AG09319 (cell line): Measurements from ENCODE around the gene TRRAP.

Experiments
- DNase-seq: peaks from one replicate; pipeline ENCODE4 v3.0.0-alpha.2; 2010; ENCODE audit warnings: low read depth; ENCODE audit errors: extremely low read depth
- TF ChIP-seq, protein P1 (sequence below): IDR thresholded peaks from 2 replicates; pipeline ENCODE4 v1.5.1; 2011; ENCODE audit warnings: low read depth, mild to moderate bottlenecking, inconsistent platforms, low read length, moderate library complexity

The TRRAP gene

DNA sequence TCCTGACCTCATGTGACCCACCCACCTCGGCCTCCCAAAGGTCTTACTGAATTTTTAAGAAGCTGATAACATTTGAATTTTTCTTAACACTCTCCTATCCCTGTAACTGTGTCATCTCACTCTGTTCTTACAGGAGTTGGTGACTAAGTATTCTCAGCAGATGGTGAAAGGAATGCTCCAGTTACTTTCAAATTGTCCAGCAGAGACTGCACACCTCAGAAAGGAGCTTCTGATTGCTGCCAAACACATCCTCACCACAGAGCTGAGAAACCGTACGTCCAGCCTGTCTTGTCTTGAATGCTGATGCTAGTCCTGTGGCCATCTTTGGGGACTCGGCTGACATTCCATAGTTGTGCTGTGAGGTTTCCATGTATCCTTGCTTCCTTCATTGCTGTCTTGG lies 24.9 kb downstream of the TRRAP start:
- TF ChIP-seq, protein P1, sequence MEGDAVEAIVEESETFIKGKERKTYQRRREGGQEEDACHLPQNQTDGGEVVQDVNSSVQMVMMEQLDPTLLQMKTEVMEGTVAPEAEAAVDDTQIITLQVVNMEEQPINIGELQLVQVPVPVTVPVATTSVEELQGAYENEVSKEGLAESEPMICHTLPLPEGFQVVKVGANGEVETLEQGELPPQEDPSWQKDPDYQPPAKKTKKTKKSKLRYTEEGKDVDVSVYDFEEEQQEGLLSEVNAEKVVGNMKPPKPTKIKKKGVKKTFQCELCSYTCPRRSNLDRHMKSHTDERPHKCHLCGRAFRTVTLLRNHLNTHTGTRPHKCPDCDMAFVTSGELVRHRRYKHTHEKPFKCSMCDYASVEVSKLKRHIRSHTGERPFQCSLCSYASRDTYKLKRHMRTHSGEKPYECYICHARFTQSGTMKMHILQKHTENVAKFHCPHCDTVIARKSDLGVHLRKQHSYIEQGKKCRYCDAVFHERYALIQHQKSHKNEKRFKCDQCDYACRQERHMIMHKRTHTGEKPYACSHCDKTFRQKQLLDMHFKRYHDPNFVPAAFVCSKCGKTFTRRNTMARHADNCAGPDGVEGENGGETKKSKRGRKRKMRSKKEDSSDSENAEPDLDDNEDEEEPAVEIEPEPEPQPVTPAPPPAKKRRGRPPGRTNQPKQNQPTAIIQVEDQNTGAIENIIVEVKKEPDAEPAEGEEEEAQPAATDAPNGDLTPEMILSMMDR, result no peak
- DNase-seq, result no peak

DNA sequence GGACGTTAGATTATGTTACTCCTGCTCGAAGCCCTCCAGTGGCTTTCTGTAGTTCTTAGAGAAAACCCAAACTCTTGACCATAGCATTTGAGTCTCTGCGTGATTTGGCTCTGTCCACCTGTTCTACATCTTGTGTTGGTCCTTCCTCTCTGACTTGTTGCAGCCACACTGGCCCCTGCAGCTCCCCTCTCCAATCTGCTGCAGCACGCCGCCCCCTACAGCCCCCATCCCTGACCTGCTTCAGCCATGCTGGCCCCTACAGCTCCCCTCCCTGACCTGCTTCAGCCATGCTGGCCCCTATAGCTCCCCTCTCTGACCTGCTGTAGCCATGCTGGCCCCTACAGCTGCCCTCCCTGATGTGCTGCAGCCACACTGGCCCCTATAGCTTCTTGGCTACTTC lies 29.2 kb downstream of the TRRAP start:
- TF ChIP-seq, protein P1, result no peak
- no peak for DNase-seq

DNA sequence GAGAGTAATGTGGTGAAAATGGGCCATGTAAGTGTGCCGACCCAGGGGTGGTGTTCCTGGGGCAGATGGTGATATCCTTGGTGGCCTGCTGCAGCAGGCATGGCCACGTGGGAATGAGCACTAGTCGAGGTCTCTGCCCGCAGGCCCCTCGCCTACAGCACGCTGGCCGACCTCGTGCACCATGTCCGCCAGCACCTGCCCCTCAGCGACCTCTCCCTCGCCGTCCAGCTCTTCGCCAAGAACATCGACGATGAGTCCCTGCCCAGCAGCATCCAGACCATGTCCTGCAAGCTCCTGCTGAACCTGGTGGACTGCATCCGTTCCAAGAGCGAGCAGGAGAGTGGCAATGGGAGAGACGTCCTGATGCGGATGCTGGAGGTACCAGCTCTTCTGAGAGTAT lies 30.3 kb downstream of the TRRAP start:
- TF ChIP-seq, protein P1, result no peak
- DNase-seq, result no peak

DNA sequence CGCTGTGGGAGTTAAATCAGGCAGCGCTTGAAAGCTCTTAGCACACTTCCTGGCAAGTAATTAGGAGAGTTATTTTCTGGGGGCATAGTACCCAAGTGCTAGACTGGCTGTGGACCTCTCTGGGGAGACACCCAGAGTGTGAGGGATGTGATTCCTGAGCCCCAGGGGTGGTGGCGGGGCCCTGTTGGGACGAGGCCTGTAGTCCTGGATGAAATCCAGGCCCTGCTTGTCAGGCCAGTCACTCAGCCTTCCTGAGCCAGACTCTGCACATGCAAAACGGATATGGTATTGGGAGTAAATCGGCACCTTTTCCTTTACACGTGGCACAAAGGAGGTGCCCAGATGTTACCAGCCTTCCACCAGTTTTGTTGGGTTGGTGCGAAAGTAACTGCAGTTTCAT lies 31.2 kb downstream of the TRRAP start:
- TF ChIP-seq, protein P1, result no peak
- no peak for DNase-seq

DNA sequence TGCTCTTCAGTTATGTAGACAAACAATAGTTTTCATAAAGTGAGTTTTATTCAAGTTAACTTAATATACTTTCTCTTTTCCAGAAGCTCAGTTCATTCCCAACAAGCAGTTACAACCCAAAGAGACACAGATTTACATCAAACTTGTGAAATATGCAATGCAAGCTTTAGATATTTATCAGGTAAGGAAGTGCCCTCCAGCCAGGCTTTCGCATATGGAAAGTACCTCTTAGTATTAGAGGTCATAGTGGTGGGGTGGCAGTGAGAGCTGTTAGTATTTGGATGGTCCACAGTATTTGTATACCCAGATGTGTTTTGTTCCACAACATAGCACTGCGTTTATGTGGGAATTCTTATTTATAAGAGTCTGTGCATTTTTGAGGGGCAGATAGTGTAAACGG lies 32.1 kb downstream of the TRRAP start:
- DNase-seq, result no peak
- TF ChIP-seq, protein P1, result no peak

DNA sequence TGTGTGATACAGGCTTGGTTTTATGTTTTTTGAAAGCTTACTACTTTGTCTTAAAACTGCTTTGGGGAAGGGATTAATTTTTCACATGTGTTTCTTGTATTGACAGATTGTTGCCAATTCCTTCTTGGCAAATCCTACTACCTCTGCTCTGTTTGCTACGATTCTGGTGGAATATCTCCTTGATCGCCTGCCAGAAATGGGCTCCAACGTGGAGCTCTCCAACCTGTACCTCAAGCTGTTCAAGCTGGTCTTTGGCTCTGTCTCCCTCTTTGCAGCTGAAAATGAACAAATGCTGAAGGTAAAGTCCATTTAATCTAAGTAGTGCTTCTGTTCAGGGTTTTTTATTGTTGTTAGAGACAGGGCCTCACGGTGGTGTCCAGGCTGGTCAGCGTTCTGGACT lies 33.6 kb downstream of the TRRAP start:
- DNase-seq, result no peak
- TF ChIP-seq, protein P1, result no peak

DNA sequence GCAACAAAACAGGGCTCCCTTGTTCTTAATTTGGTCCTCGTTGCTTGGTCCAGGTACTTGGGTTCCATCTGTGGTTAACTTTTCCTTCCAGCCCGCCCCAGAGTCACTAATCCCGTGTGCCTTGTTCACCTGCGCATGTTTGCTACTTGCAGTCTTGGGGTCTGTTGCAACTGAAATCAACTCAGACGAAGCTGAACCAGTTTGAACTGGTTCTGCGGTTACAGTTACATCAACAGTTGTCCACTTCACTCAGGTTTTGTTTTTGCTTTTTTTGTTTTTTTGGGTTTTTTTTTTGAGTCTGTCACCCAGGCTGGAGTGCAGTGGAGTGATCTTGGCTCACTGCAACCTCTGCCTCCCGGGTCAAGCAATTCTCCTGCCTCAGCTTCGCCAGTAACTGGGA lies 34.7 kb downstream of the TRRAP start:
- TF ChIP-seq, protein P1, result no peak
- DNase-seq, result no peak

DNA sequence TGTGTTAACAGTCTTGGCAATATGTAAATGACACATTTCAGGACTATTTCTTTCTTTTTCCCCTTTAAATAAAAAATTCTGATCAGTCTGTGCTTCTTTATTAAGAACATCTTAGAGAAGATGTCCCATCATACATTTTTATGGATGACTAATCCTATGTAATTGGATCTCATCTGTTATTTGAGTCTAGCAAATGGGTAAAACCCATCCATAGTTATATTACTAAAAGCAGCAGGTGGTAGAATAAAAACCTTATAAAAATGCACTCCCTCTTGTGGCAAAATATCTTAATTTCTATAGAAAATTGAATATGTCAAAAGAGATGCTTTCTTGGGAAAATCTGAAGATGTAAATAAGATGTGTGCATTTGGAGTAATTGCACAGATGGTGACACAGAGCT lies 35.3 kb downstream of the TRRAP start:
- TF ChIP-seq, protein P1, result peak; percentile 9
- DNase-seq, result no peak
